Left lung (tissue), 10 donors: Measurements from ENCODE around the gene COMMD10. TPM values are rescaled to one million over a fixed set of nuclear protein-coding genes. Genes with fewer than 3 reads are reported as not detected.

Source experiments
- ATAC-seq: fragments of 200-7000 bp; cut with Tn5 transposase; one replicate; pipeline ENCODE4 v1.9.1; 2020; ENCODE audit warnings: moderate library complexity
- DNase-seq, 4 donors: peaks; one replicate each; pipeline ENCODE4 v3.0.0-alpha.2; 2013 to 2020
- H3K27ac ChIP-seq, 2 donors: fragments of 200-600 bp; sonication (generic) in 1 of 2; one replicate each; pipeline versions ENCODE4 v1.5.0 to v1.8.0; 2020 to 2021
- H3K27me3 ChIP-seq, 2 donors: fragments of 200-600 bp; sonication (generic) in 1 of 2; one replicate each; pipeline versions ENCODE4 v1.5.0 to v1.8.0; 2020 to 2021
- H3K36me3 ChIP-seq, 2 donors: fragments of 200-600 bp; sonication (generic) in 1 of 2; one replicate each; pipeline versions ENCODE4 v1.5.0 to v1.8.0; 2020 to 2021
- H3K4me1 ChIP-seq, 2 donors: fragments of 200-600 bp; one replicate each; pipeline ENCODE4 v1.8.0; 2021
- H3K4me3 ChIP-seq, 2 donors: fragments of 200-600 bp; sonication (generic) in 1 of 2; one replicate each; pipeline versions ENCODE4 v1.5.0 to v1.8.0; 2020 to 2021; ENCODE audit warnings: mild to moderate bottlenecking in 1 of 2
- H3K9me3 ChIP-seq, 2 donors: fragments of 200-600 bp; sonication (generic) in 1 of 2; one replicate each; pipeline versions ENCODE4 v1.5.0 to v1.8.0; 2020 to 2021
- CTCF ChIP-seq, 2 donors: fragments of 200-600 bp; sonication (generic) in 1 of 2; IDR thresholded peaks; one replicate each; pipeline versions ENCODE4 v1.5.0 to v1.8.0; 2021; ENCODE audit warnings: antibody characterized with exemption in 2 of 2
- intact Hi-C, 2 donors: fragments of 100-400 bp; cut with DNase I; formaldehyde crosslinking; loops; one replicate each; pipeline versions ENCODE4 v1.11.2 to v1.14.2; 2022
- polyA plus RNA-seq, 6 donors: library from polyadenylated mRNA; unstranded; fragments of 120-200 nt; gene quantifications; one replicate each; pipeline ENCODE4 v1.2.1, GENCODE V29; 2013; ENCODE audit not compliant: insufficient read length in 6 of 6
- total RNA-seq, 2 donors: library from RNA; stranded (reverse); fragmentation: NEBNext Ultra II Directional; extraction: Animal tissue kit (Norgen Biotek cat#: 25700); gene quantifications; one replicate each; pipeline ENCODE4 v1.2.1, GENCODE V29; 2021
- donor health status: DM: no; HTN: yes; CAD: no.
- donor health status: DM: no; HTN: no; CAD: no.

Gene COMMD10
- total and polyA plus RNA-seq, 8 donors: 30.8 to 53.5 (median 44.0) TPM

GRCh38 chr5:116159006-116159405 lies 74.2 kb downstream of the COMMD10 start:
- TF ChIP-seq CTCF (IDR thresholded peaks at IDR 0.05): no peak

GRCh38 chr5:116174111-116174510 lies 89.3 kb downstream of the COMMD10 start:
- Histone ChIP-seq H3K27ac (no peak overlapping the region), H3K4me3 (no peak overlapping the region), H3K9me3 (peaks cover 0 to 3% of the 10 kb centered on the region in 2 donors), H3K4me1 (no peaks in the 10 kb centered on the region), H3K36me3 (no peaks in the 10 kb centered on the region), H3K27me3 (no peaks in the 10 kb centered on the region)
- DNase-seq (no peak), ATAC-seq (no peak)
- intact Hi-C loops: no loop called here
- TF ChIP-seq CTCF (IDR thresholded peaks at IDR 0.05): no peak

More at GRCh38 chr5:116159006-116159405, 74.2 kb downstream of the COMMD10 start:
- Histone ChIP-seq H3K27ac (no peak overlapping the region), H3K27me3 (no peaks in the 10 kb centered on the region), H3K9me3 (no peaks in the 10 kb centered on the region), H3K4me3 (no peak overlapping the region), H3K36me3 (no peaks in the 10 kb centered on the region), H3K4me1 (no peaks in the 10 kb centered on the region)
- DNase-seq (no peak), ATAC-seq (no peak)
- intact Hi-C loops: no loop called here

GRCh38 chr5:116176121-116176520 lies 91.3 kb downstream of the COMMD10 start:
- H3K27ac ChIP-seq: no peak overlapping the region
- no peaks in the 10 kb centered on the region for H3K36me3 ChIP-seq
- DNase-seq (no peak), ATAC-seq (no peak)
- no peak for TF ChIP-seq CTCF (IDR thresholded peaks at IDR 0.05)
- intact Hi-C loops: no loop called here
- H3K27me3 ChIP-seq: no peaks in the 10 kb centered on the region
- no peak overlapping the region for H3K4me3 ChIP-seq
- H3K9me3 ChIP-seq: no peaks in the 10 kb centered on the region
- H3K4me1 ChIP-seq: no peaks in the 10 kb centered on the region

- TF ChIP-seq CTCF (IDR thresholded peaks at IDR 0.05): no peak
- Histone ChIP-seq H3K4me3 (no peak overlapping the region), H3K36me3 (no peaks in the 10 kb centered on the region), H3K9me3 (no peaks in the 10 kb centered on the region), H3K27me3 (no peaks in the 10 kb centered on the region), H3K27ac (no peak overlapping the region), H3K4me1 (no peaks in the 10 kb centered on the region)
- DNase-seq: no peak
- ATAC-seq: no peak
- intact Hi-C loops: no loop called here
Measured at GRCh38 chr5:116178925-116179324, 94.1 kb downstream of the COMMD10 start.

- Histone ChIP-seq H3K9me3 (no peaks in the 10 kb centered on the region), H3K27me3 (no peaks in the 10 kb centered on the region), H3K4me3 (no peak overlapping the region), H3K27ac (no peak overlapping the region), H3K4me1 (no peaks in the 10 kb centered on the region), H3K36me3 (no peaks in the 10 kb centered on the region)
- intact Hi-C loops: no loop called here
- DNase-seq (no peak), ATAC-seq (no peak)
- TF ChIP-seq CTCF (IDR thresholded peaks at IDR 0.05): no peak
Measured at GRCh38 chr5:116209166-116209565, 124.3 kb downstream of the COMMD10 start.
